ENCODE results near the gene LRRC8E. TPM values are rescaled to one million over a fixed set of nuclear protein-coding genes. Genes with fewer than 3 reads are reported as not detected.

LRRC8E gene
- total RNA-seq = not detected in 2 replicates

GRCh38 chr19:7888145-7888825, at the start of gene LRRC8E:
Gene LRRC8E (plus strand): TSS chr19:7888510. CDS start chr19:7895604, 7,094 bp downstream.
- Mint-ChIP-seq H3K36me3 (ENCODE audit: low read depth) (no peaks in the 10 kb centered on the region), H3K27ac (no peak within 1 kb of the TSS), H3K4me1 (ENCODE audit: low read depth) (peaks cover 1% of the 10 kb centered on the region), H3K9me3 (no peaks in the 10 kb centered on the region), H3K27me3 (ENCODE audit: low read depth) (peaks cover 10% of the 10 kb centered on the region), H3K4me3 (ENCODE audit: low read depth) (no peak within 1 kb of the TSS)
- intact Hi-C loops (cut with micrococcal nuclease) = loop anchor here (10.0 kb wide), 1 partner anchor 737 kb away; no protein-coding TSS in a partner anchor
- no peak for DNase-seq (ENCODE audit: low spot score)

- no peaks in the 10 kb centered on the region for H3K9me3 Mint-ChIP-seq
- no peaks in the 10 kb centered on the region for H3K36me3 Mint-ChIP-seq (ENCODE audit: low read depth)
- no peak for DNase-seq (ENCODE audit: low spot score)
- H3K4me3 Mint-ChIP-seq (ENCODE audit: low read depth) = no peak overlapping the region
- no peaks in the 10 kb centered on the region for H3K4me1 Mint-ChIP-seq (ENCODE audit: low read depth)
- intact Hi-C loops (cut with micrococcal nuclease) = no loop called here
- no peaks in the 10 kb centered on the region for H3K27me3 Mint-ChIP-seq (ENCODE audit: low read depth)
- no peak overlapping the region for H3K27ac Mint-ChIP-seq
Observed at GRCh38 chr19:7839476-7839875, 48.8 kb upstream of the LRRC8E start.

- Mint-ChIP-seq H3K9me3 (no peaks in the 10 kb centered on the region), H3K27ac (no peak overlapping the region), H3K36me3 (ENCODE audit: low read depth) (no peaks in the 10 kb centered on the region), H3K27me3 (ENCODE audit: low read depth) (no peaks in the 10 kb centered on the region), H3K4me1 (ENCODE audit: low read depth) (no peaks in the 10 kb centered on the region), H3K4me3 (ENCODE audit: low read depth) (no peak overlapping the region)
- intact Hi-C loops (cut with micrococcal nuclease) = no loop called here
- DNase-seq (ENCODE audit: low spot score) = no peak
Observed at GRCh38 chr19:7840629-7841028, 47.7 kb upstream of the LRRC8E start.

- H3K27me3 Mint-ChIP-seq (ENCODE audit: low read depth) = no peaks in the 10 kb centered on the region
- H3K4me1 Mint-ChIP-seq (ENCODE audit: low read depth) = no peaks in the 10 kb centered on the region
- intact Hi-C loops (cut with micrococcal nuclease) = no loop called here
- H3K9me3 Mint-ChIP-seq = no peaks in the 10 kb centered on the region
- no peak for DNase-seq (ENCODE audit: low spot score)
- H3K36me3 Mint-ChIP-seq (ENCODE audit: low read depth) = no peaks in the 10 kb centered on the region
- H3K27ac Mint-ChIP-seq = no peak overlapping the region
- no peak overlapping the region for H3K4me3 Mint-ChIP-seq (ENCODE audit: low read depth)
Observed at GRCh38 chr19:7841751-7842660, 46.3 kb upstream of the LRRC8E start.

GRCh38 chr19:7842661-7843294, 45.5 kb upstream of the LRRC8E start:
- H3K36me3 Mint-ChIP-seq (ENCODE audit: low read depth) = no peaks in the 10 kb centered on the region
- intact Hi-C loops (cut with micrococcal nuclease) = no loop called here
- no peak for DNase-seq (ENCODE audit: low spot score)
- H3K27ac Mint-ChIP-seq = no peak overlapping the region
- H3K27me3 Mint-ChIP-seq (ENCODE audit: low read depth) = no peaks in the 10 kb centered on the region
- H3K4me3 Mint-ChIP-seq (ENCODE audit: low read depth) = no peak overlapping the region
- H3K9me3 Mint-ChIP-seq = no peaks in the 10 kb centered on the region
- no peaks in the 10 kb centered on the region for H3K4me1 Mint-ChIP-seq (ENCODE audit: low read depth)

GRCh38 chr19:7843521-7843920, 44.8 kb upstream of the LRRC8E start:
- Mint-ChIP-seq H3K27me3 (ENCODE audit: low read depth) (no peaks in the 10 kb centered on the region), H3K36me3 (ENCODE audit: low read depth) (no peaks in the 10 kb centered on the region), H3K9me3 (no peaks in the 10 kb centered on the region), H3K27ac (no peak overlapping the region), H3K4me3 (ENCODE audit: low read depth) (no peak overlapping the region), H3K4me1 (ENCODE audit: low read depth) (no peaks in the 10 kb centered on the region)
- DNase-seq (ENCODE audit: low spot score) = no peak
- intact Hi-C loops (cut with micrococcal nuclease) = no loop called here

- Mint-ChIP-seq H3K27me3 (ENCODE audit: low read depth) (no peaks in the 10 kb centered on the region), H3K27ac (no peak overlapping the region), H3K4me3 (ENCODE audit: low read depth) (no peak overlapping the region), H3K4me1 (ENCODE audit: low read depth) (no peaks in the 10 kb centered on the region), H3K9me3 (no peaks in the 10 kb centered on the region), H3K36me3 (ENCODE audit: low read depth) (no peaks in the 10 kb centered on the region)
- intact Hi-C loops (cut with micrococcal nuclease) = no loop called here
- DNase-seq (ENCODE audit: low spot score) = no peak
Observed at GRCh38 chr19:7844405-7844804, 43.9 kb upstream of the LRRC8E start.

- no peaks in the 10 kb centered on the region for H3K36me3 Mint-ChIP-seq (ENCODE audit: low read depth)
- no peak overlapping the region for H3K4me3 Mint-ChIP-seq (ENCODE audit: low read depth)
- DNase-seq (ENCODE audit: low spot score) = no peak
- H3K27ac Mint-ChIP-seq = no peak overlapping the region
- H3K27me3 Mint-ChIP-seq (ENCODE audit: low read depth) = no peaks in the 10 kb centered on the region
- intact Hi-C loops (cut with micrococcal nuclease) = no loop called here
- H3K4me1 Mint-ChIP-seq (ENCODE audit: low read depth) = no peaks in the 10 kb centered on the region
- H3K9me3 Mint-ChIP-seq = no peaks in the 10 kb centered on the region
Observed at GRCh38 chr19:7844951-7845350, 43.4 kb upstream of the LRRC8E start.

GRCh38 chr19:7845390-7846154, 42.7 kb upstream of the LRRC8E start:
- DNase-seq (ENCODE audit: low spot score) = no peak
- H3K27ac Mint-ChIP-seq = no peak overlapping the region
- H3K36me3 Mint-ChIP-seq (ENCODE audit: low read depth) = no peaks in the 10 kb centered on the region
- intact Hi-C loops (cut with micrococcal nuclease) = no loop called here
- H3K4me3 Mint-ChIP-seq (ENCODE audit: low read depth) = no peak overlapping the region
- no peaks in the 10 kb centered on the region for H3K27me3 Mint-ChIP-seq (ENCODE audit: low read depth)
- no peaks in the 10 kb centered on the region for H3K4me1 Mint-ChIP-seq (ENCODE audit: low read depth)
- no peaks in the 10 kb centered on the region for H3K9me3 Mint-ChIP-seq

GRCh38 chr19:7846155-7846646, 42.1 kb upstream of the LRRC8E start:
- Mint-ChIP-seq H3K27me3 (ENCODE audit: low read depth) (no peaks in the 10 kb centered on the region), H3K9me3 (no peaks in the 10 kb centered on the region), H3K4me3 (ENCODE audit: low read depth) (no peak overlapping the region), H3K4me1 (ENCODE audit: low read depth) (no peaks in the 10 kb centered on the region), H3K27ac (no peak overlapping the region), H3K36me3 (ENCODE audit: low read depth) (no peaks in the 10 kb centered on the region)
- intact Hi-C loops (cut with micrococcal nuclease) = no loop called here
- no peak for DNase-seq (ENCODE audit: low spot score)

- no peak for DNase-seq (ENCODE audit: low spot score)
- no peak overlapping the region for H3K4me3 Mint-ChIP-seq (ENCODE audit: low read depth)
- H3K27ac Mint-ChIP-seq = no peak overlapping the region
- no peaks in the 10 kb centered on the region for H3K36me3 Mint-ChIP-seq (ENCODE audit: low read depth)
- no peaks in the 10 kb centered on the region for H3K9me3 Mint-ChIP-seq
- H3K4me1 Mint-ChIP-seq (ENCODE audit: low read depth) = no peaks in the 10 kb centered on the region
- no peaks in the 10 kb centered on the region for H3K27me3 Mint-ChIP-seq (ENCODE audit: low read depth)
- intact Hi-C loops (cut with micrococcal nuclease) = no loop called here
Observed at GRCh38 chr19:7847664-7848063, 40.6 kb upstream of the LRRC8E start.

- Mint-ChIP-seq H3K4me1 (ENCODE audit: low read depth) (peaks cover 4% of the 10 kb centered on the region), H3K27me3 (ENCODE audit: low read depth) (no peaks in the 10 kb centered on the region), H3K9me3 (no peaks in the 10 kb centered on the region), H3K27ac (no peak overlapping the region), H3K36me3 (ENCODE audit: low read depth) (no peaks in the 10 kb centered on the region), H3K4me3 (ENCODE audit: low read depth) (no peak overlapping the region)
- DNase-seq (ENCODE audit: low spot score) = no peak
- intact Hi-C loops (cut with micrococcal nuclease) = no loop called here
Observed at GRCh38 chr19:7848779-7849457, 39.4 kb upstream of the LRRC8E start.
